Stimulated activated CD8-positive, alpha-beta memory T cell treated with anti-CD3 and anti-CD28 coated beads, Interleukin-15, amount 100 ng/mL, for 1 hour (primary cell): ENCODE measurements around the gene STX16.

Source experiments
- DNase-seq: peaks from one replicate; pipeline ENCODE4 v3.0.0-alpha.2; 2020; ENCODE audit warnings: low read depth

STX16 gene

DNA sequence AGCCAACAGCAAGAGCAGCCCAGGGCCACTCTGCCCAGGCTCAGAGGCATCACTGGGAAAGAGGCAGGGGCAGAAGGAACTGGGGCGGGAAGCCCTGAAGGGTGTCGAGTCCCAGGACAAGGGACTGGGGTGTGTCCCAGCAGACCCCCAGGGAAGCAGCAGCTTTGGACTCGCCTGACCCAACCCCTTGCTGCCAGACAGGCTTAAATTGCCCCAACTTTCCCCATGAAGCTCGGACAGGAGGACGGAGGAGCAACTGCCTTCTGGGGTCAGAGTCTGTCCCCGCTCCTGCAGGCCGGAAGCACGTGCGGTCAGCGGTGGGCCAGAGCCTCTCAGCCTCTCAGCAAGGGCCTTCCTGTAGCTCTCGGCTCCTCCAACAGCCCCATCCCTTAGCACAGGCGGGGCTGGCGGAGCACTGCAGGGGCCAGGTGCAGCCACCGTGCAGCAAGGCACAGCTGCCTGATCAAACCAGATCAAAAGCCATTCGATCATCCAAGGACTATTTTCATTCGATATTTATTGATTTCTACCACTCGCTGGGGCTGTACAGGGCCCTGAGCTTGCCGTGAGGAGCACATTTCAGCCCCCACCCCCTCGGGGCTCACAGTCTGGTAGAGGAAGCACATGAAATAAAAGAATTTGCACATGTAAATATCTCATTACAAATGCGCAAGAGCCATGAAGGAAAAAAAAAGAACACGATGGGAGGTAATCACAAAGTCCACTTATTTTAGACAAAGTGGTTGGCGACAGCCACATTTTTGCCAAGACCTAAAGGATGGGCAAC lies 31.8 kb upstream of the STX16 start:
- DNase-seq: no peak

DNA sequence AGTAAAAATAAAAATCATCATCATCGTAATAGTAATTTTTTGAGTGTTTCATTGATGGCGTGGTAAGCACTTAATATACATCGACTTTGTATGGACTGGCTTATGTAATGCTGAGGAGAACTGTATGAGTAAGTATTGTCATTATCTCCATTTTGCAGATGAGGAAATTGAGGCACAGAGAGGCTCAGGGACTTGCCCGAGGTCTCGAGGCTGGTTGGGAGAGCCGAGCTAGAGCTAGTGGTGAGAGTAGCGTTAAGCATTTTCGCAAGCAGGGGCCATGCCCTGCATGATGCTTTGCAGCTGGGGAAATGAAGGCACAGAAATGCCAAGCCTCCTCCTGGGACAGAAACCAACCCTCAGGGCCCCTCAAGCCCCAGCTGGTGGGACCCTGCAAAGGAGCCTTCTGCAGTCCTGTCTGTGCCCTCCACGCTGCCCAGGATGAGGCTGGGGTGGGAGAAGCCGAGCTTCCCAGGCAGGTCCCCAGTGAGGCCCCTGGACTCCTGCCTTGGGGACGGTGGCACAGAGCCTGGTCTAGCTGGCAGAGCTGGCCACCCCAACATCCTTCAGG lies 31.1 kb upstream of the STX16 start:
- no peak for DNase-seq

DNA sequence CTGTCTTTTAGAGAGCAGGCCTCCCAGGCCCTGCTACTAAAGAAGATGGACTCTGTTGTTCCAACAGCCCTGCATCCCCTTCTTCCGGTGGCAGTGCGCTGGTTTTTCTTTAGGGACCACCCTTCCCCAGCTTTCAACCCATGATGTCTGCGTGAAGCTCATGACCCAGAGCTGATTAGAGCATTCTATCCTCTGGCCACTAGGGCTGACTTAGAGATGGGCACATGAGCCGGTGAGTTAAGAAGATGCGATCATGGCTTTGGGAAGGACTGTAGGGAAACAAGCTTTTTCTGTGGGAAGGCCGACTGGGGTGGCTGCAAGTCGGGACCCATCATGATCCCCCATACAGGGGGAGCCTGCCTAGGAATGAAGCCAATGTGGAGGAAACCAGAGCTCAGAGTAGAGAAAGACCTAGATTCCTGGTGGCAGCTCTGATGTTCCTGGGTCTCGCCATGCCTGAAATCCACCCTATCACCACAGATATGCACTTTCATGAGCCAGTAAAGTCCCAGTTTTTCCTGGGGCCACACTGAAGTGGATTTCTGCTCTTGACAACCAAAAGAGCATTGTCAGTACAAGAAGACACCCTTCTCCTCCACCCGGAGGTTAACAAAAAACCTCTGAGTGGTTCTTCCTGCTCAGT lies 29.1 kb upstream of the STX16 start:
- no peak for DNase-seq

DNA sequence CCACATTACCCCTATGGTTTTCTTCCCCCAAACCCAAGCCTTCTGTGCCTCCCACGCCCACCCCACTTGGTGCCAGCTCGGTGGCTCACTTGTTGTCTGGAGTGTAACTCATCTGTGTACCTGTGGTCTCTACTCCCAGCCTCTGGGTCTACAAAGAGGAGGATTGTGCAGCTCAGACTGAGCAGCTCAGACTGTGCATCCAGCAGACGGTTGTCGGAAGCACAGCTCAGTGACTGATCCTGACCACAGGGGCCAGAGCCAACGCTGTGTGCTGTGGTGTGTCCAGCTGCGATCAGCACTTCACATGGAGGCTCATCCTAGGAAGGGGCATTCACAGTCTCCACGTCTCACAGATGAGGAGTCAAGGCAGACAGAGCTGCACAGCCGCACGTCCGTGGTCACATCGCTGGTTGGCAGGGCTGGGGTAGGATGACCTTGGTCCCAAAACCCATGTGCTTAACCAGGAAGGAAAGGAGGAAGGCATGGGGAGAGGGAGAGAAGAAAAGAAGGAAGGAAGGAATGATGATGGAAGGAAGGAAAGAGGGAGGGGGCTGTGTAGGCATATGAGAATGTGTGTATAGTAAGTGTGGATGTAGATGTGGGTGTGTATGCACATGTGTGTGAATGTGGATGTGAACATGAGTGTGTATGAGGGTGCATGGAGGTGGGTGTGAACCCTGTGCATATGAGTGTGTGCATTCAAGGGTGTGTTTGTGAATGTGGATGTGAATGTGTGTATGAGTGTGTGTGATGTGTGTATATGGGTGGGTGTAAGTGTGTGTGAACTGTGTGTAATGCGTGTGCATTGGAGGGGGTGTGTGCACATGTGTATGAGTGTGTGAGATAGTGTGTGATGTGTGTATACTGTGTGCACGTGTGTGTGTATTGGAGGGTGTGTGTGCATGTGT lies 28.2 kb upstream of the STX16 start:
- no peak for DNase-seq

DNA sequence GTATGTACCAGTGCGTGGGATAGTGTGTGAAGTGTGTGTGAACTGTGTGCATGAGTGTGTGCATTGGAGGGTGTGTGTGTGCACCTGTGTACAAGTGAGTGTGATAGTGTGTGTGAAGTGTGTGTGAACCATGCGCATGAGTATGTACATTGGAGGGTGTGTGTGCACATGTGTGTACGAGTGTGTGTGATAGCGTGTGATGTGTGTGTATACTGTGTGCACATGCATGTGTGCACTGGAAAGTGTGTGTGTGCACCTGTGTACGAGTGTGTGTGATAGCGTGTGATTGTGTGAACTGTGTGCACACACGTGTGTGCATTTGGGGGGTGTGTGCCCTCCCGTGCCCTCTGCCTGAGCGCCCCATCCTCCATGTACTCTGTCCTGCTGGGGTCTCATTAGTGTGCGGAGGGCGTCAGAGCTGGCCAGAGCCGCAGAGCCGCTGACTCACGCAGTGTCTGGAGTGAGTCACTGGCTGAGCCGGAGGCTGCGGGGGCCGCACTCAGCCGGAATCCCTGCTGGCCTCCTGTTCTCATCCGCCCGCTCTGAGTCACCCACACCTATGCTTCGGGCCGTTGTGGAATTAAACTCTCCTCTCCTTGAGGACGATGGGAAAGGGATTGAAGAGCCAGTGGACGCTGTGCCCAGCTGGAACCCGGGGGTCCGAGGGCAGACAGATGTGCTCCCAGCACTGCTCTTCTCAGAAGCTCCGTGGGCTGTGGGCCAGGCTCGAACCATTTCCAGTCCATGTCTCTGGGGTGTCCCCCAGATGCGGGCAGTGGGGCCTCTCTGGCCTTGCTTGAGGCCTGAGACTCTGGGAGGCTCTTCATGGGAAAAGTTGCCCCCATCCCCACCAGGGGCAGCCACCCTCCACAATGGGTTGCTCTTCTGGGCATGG lies 27.3 kb upstream of the STX16 start:
- no peak for DNase-seq

DNA sequence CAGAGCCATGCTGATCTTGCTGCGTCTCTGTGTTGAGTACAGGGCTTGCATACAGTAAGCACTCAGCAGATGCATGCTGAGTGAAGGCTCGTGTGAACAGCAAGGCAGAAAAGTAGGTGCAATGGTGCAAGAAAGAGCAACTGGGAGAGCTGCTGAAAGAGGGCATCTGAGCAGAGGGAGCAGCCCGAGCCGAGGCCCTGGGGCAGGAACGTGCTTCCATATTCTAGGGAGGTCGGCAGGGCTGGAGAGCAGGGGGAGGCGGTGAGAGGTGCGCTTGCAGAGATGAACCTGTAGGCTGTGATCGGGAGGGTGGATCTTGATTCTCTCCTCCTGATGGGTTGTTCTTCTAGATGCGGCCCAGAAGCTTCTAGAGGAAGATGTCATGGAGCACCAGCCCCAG lies 26.4 kb upstream of the STX16 start:
- DNase-seq: no peak

DNA sequence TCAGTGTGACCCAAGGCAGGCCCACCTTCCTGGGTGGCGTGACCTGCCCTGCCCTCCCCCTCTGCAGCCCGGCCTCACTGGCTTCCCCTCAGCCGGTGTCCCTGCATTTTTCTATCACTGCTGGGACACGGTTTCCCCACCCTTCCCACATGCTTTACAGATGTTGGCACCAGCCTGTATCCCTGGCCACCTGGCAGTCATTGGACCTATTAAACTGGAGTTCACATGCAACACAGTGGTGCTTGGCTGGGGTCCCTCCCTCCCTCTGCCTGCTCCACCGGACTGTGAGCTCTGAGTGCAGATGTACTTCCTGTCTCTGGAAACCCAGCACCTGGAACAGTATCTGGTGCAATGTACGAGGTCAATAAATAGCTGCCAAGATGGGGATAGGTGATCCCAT lies 25.5 kb upstream of the STX16 start:
- DNase-seq: no peak

DNA sequence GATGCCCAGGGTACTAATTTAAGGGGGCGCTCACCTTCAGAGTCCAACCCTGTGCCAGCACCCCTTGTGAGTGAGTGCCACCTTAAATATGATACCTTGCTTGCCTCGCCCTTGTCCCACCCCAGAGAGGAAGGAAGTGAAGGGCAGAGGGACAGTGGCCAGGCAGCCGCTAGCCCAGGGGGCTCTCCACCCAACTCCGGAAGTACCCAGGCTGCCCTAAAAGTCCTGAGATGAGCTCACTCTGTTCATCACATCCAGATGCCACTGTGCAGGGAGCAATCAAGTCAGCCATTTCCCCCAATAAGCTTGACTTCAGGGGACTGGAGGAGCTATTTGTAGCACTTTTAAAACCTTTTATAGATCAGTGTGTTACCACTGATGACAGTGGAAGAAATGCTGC lies 25.0 kb upstream of the STX16 start:
- no peak for DNase-seq

DNA sequence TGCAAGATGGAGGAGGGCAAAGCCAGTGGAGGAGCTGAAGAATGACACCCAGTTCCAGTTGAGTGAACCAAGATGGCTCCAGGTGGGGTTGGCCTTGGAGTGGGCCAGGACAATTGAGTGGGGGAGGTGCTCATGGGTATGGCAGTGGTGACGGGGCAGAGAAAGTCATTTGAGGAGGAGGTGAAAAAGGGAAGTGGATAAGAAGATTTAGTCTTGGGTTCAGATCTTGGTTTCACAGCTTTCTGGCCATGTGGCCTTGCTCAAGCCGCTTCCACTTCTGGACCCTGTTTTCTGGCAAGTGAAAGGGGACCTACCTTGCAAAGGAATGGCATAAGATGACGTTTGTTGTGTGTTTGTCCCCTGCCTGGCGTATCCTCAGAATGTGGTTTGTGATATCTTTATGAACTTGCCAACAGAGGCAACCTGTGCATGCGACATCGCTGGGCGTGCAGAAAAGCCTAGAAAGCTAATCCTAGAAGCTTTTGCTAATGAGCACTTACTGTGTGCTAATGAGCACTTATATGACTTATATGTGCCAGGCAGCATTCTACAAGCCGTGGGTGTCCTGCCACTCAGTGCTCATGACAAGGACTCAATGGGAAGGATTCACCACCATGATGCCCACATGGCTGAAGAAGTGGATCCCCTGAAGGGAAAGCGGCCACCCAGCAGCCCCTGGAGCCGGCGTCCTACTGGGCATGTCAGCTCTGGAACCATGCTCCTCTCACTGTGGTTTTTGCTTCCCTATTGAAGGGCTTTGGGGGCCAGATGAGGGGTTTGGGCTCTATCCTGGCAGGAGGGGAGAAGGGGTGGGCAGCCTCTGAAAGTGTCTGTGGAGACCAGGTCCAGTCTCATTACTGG lies 23.6 kb upstream of the STX16 start:
- DNase-seq: no peak

DNA sequence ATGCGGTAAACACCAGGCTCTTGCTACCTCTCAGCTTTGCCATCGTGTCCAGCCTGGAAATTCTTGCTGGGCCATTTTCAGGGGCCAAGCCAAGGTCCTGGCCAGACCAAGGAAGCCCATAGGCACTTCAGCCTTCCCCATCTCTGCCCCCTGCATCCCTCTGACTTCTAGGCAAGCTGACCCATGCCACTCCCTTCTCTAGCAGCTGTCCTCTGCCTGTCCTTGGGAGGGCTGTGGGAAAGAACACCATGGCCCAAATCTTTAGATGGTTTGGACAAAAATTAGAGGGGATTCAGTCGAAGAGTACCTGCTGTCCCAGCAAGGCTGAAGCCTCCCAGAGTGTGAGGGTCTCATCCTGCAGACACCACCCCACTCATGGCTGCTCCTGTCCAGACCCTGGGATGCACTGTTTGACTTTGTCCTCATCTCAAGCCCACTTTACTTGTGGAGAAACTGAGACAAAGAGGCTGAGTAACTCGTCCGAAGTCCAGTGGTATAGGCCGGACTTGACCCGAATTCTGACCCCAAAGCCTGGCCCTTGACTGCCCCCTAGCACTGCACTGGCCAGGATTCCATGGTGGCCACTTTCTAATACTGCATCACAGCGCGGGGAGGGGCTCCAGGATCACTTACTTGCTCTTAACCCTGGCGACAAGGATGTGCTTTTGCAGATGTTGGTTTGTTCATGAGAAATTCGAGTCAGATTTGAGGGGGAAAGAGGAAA lies 22.4 kb upstream of the STX16 start:
- DNase-seq: no peak

DNA sequence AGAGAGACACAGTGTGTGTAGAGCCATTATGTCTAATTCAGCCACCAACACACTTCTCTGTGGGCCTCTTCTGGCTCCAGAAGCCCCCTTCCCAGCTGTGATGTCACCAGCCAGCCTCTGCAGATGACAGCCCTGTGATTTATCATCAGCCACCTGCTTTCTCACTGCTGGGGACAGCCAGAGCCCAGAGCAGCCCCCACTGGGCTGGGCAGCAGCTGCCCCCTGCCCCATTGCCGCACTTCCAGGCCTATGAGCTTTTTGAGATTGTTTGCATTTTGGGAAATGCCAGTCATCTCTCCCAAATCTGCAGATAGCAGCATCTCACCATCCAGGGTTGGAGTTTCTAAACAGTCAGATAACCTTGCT lies 21.9 kb upstream of the STX16 start:
- DNase-seq: no peak

DNA sequence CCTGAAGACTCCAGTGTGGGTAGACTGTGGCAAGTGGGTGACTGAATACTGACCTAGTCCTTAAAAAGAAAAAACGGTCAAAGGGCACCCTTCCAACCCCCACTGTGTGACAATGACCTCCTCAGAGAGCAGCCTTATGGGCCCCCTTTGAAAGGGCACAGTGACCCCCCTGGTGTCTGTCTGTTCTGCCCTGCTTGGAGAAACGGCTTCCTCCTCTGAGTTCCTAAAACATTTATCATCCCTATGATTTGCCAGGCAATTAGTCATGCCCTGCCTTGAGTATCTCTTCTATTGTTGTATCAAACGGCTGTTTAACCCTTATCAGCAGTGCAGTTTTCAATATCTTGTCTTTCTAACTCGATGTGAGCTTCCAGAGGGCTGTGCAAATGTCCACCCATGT lies 21.0 kb upstream of the STX16 start:
- no peak for DNase-seq

DNA sequence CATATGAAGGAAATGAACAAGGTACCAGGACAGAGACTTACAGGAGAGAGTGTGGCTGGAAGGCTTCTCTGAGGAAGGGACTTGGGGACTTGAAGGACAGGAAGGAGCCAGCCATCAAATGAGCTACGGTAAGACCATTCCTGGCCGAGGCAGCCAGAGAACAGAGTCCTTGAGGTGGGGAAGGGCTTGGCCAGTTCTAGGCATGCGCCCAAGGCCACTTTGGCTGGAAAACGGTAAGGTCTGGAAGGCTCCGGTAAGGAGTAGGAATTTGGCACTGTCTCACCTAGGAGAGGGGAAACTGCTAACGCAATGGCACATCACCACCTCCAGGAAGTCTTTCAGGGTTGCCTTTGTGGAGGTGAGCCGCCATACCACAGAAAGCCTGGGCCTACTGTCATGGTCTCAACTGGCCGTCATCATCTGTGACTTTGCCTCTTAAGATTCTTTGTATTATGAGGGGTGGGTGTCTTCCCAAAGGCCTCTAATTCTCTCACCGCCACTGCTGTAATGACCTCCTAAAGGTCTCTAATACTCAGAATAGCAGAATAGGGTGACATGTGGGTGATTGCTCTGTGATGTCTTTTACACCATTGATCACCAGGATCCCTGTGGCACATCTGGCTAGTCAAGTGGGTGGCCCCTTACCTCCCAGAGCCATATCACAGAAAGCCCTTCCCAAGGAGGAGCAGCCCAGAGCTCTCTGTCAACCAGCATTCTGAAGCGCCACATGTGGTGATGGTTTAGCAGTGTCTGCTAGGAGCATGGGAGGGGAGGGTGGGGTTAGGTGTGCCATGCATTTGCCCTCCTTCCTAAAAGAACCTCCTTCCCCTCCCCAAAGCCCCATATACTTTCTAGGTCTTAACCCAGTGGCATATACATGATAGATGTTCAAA lies 17.7 kb upstream of the STX16 start:
- DNase-seq: no peak

DNA sequence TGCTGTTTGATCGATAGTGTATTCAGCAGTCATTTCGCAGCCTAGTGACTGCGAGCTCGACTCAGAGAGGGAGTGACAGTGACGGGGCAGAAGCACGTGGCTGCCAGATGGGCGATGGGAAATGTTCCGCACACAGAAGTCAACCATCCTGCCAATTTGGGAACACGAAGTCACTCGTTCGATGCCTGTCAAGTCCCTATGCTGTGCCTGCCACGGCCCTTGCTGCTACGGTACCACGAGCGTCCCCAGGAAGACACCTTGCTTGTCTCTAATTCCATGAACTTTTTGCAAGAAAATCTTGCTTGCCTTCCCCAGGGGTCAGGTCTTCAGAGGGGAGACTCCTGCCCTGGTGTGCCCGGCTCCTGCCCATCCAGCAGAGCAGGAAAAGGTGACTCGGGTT lies 17.0 kb upstream of the STX16 start:
- no peak for DNase-seq

DNA sequence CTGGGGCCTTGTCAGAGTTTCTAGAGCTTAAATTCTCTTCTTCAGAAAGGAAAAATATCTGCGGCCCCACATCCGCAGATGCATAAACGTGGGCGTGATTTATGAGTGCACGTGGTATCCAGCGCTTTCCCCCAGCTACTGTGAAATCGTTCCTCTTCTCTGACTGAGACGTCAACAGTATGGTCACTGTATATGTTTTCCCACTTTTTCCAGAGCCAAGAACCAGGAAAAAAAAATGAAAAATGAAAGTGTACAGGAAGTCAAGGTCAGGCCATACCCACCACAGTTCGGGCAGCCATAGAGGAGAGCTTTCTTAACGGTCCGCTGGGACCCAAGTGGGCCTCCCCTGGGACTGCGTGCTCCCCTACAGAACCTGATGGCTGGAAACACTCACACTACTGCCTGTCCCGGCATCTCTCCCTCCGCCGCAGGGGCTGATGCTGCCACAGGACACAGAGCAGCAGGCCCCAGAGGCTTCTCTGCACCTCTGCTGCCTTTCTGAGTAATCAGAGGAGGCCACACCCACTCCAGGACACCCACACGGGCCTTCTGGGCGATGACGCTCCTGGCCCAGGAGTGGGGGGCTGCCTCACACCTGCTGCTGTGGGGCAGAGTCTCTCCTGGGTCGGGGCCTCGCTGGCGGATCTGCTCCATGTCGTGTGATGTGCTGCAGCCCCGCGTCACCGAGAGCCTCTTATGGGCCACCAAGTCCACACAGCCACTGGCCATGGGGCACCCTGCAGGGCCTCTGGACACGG lies 16.4 kb upstream of the STX16 start:
- DNase-seq: no peak

DNA sequence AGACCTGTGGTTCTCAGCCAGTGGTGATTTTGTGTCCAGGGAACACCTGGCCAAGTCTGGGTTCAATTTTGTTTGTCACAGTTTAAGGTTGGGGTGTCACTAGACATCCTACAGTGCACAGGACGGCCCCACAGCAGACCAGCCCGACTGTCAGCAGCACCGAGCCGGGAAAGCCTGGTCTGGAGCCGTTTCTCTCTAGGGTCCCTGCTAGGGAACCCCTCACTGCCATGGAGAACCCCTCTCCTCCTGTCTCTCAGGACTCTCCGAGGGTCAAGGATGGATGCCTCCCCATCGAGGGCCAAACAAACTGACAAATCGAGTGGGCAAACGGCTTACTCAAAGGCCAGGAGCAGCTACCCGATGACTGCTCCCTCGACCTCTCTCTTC lies 15.8 kb upstream of the STX16 start:
- DNase-seq: no peak

DNA sequence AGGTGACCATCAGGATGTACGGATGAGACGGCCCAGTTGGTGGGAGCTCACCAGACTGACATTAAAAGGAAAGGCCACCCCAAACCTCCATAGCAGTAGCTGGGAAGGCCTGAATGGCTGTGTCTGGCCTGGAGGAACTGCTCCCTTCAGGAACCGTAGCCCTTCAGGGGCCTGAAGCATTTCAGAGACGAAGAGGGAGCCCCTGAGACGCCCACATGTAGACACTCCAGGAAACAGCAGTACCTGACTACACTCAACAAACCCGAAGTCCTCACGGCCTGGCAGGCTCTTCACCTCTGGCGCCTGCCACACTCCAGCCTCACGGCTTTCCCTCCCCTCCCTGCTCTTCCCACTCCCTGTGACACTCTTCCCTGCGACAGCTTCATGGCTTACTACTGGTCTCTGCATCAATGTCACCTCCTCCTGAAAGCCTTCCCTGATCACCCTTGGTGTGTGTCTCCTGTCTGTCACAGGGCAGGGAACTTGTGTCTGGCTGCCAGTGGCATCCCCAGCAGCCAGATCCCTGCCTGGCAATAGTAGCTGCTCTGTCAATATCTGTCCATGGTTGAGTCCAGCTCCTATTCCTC lies 14.6 kb upstream of the STX16 start:
- DNase-seq: no peak

DNA sequence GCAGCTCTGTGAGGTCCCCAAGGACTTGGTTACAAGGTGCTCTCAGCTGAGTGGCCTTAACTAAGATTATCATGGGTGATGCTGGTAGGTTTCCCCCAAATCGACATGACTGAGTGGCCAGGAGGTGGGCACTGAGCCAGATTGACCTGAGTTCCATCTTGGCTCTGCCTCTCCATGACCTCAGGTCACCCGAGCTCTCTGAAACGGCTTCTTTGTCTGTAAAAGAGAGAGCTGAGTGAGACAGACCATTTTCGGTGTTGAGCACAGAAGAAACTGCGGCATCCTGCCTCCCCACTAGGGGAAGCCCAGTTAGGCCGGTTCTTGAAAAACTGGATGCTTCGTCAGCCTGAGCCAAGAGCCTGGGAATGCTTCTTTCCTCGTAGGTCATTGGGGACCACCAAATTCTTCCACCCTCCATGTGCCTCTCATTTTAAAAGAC lies 14.1 kb upstream of the STX16 start:
- no peak for DNase-seq
